Kidney (tissue), 14 donors: ENCODE results near the gene NBAS. TPM values are rescaled to one million over a fixed set of nuclear protein-coding genes. Genes with fewer than 3 reads are reported as not detected.
"Not testable (repeated sequence)": the region's sequence is repeated elsewhere in the genome, so short reads cannot be mapped to it uniquely, and the experiment has no call there.

Experiments used
- DNase-seq, 5 donors: peaks; one replicate each; pipeline ENCODE4 v3.0.0-alpha.2; 2013 to 2020
- FAIRE-seq: peaks from 2 replicates; lab custom pipeline; 2012; peaks lifted over from hg19 to GRCh38; lab: Jason Lieb, UNC
- H3K27ac ChIP-seq, 2 donors: one replicate each; pipeline ENCODE4 v1.7.0; 2013; ENCODE audit warnings: low read depth in 2 of 2, low read length in 2 of 2, inconsistent platforms in 1 of 2
- H3K27me3 ChIP-seq: one replicate; pipeline ENCODE4 v1.7.1; 2013; ENCODE audit warnings: low read length, inconsistent platforms; ENCODE audit not compliant: control insufficient read depth, insufficient read depth
- H3K36me3 ChIP-seq, 3 donors: one replicate each; pipeline versions ENCODE4 v1.7.0 to v1.7.1; 2013; ENCODE audit warnings: low read length in 3 of 3, control low read depth in 1 of 3, inconsistent platforms in 1 of 3; ENCODE audit not compliant: insufficient read depth in 3 of 3, control insufficient read depth in 2 of 3
- H3K4me1 ChIP-seq, 3 donors: one replicate each; pipeline versions ENCODE4 v1.7.0 to v1.7.1; 2013; ENCODE audit warnings: low read length in 3 of 3, inconsistent platforms in 1 of 3, low read depth in 1 of 3; ENCODE audit not compliant: control insufficient read depth in 2 of 3, insufficient read depth in 2 of 3
- H3K4me3 ChIP-seq, 3 donors: one replicate each; pipeline versions ENCODE4 v1.7.0 to v1.8.1; 2013; ENCODE audit warnings: low read length in 3 of 3, control low read depth in 1 of 3, inconsistent platforms in 1 of 3
- H3K9ac ChIP-seq, 3 donors: one replicate each; pipeline versions ENCODE4 v1.7.0 to v1.7.1; 2013; ENCODE audit warnings: low read length in 3 of 3, control low read depth in 1 of 3, inconsistent platforms in 1 of 3
- H3K9me3 ChIP-seq, 3 donors: one replicate each; pipeline versions ENCODE4 v1.7.0 to v1.7.1; 2013; ENCODE audit warnings: low read length in 3 of 3, control low read depth in 1 of 3, inconsistent platforms in 1 of 3; ENCODE audit not compliant: control insufficient read depth in 2 of 3, insufficient read depth in 1 of 3
- intact Hi-C: fragments of 100-400 bp; cut with DNase I; formaldehyde crosslinking; loops from one replicate; pipeline ENCODE4 v1.11.1; 2022
- polyA plus RNA-seq: library from polyadenylated mRNA; stranded (reverse); fragments of 350-450 nt; fragmentation: Illumina TruSeq; extraction: RNeasy Lipid Tissue Mini Kit (QIAGEN cat#74804); gene quantifications from one replicate; pipeline ENCODE4 v1.2.3, GENCODE V29; 2014; ENCODE audit warnings: low read depth, low replicate concordance; ENCODE audit not compliant: insufficient read depth
- total RNA-seq: library from RNA; stranded (reverse); fragmentation: NEBNext Ultra II Directional; extraction: Animal tissue kit (Norgen Biotek cat#: 25700); gene quantifications from one replicate; pipeline ENCODE4 v1.2.1, GENCODE V29; 2021
- TF ChIP-seq, protein P1 (sequence below): IDR thresholded peaks from 3 replicates; pipeline ENCODE4 v1.5.1; 2012; ENCODE audit warnings: mild to moderate bottlenecking, moderate library complexity, borderline replicate concordance; ENCODE audit not compliant: insufficient read depth; ENCODE audit errors: extremely low read depth
- donor health status: control.
- donor health status: control.
- donor health status: control.
- donor health status: control.
- donor health status: control.
- donor health status: DM: yes; HTN: yes; CAD: no.
- donor health status: Normal renal cell carcinoma (clear cell type).

NBAS gene
- total and polyA plus RNA-seq, 2 donors from 2014 or later = 40.8 to 44.2 TPM

DNA sequence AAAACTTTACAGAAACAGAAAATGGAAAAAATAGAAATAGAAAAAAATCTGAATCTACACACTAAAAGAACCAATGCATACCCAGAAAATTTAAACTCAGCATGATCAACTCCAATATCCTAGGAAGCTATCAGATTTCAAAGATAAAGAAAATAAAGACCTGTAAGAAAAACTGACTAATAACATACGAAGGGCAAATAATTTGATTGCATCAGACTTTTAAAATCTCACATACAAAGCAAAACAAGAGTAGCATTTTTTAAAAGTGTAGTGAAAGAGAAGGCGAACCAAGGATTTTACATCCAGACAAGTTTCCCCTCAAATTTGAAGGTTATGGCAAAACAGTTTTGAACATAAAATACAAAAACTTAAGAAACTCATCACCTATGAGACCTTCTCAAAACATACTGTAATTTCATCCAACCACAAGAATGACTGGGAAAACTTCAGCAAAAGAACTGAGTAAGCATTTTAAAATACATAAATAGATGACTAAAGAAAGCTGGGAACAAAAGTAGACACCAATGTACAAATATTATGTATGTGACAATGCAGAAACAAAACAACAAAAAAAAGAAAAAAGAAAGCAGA lies 54.8 kb downstream of the NBAS start:
- Histone ChIP-seq H3K27ac (no peak overlapping the region), H3K9ac (no peak overlapping the region), H3K27me3 (no peaks in the 10 kb centered on the region), H3K4me3 (no peak overlapping the region), H3K36me3 (peaks cover 5 to 14% (median 6%) of the 10 kb centered on the region in 3 donors), H3K4me1 (no peaks in the 10 kb centered on the region), H3K9me3 (no peaks in the 10 kb centered on the region)
- no peak for DNase-seq
- intact Hi-C loops = no loop called here
- FAIRE-seq = no peak
- TF ChIP-seq, protein P1, sequence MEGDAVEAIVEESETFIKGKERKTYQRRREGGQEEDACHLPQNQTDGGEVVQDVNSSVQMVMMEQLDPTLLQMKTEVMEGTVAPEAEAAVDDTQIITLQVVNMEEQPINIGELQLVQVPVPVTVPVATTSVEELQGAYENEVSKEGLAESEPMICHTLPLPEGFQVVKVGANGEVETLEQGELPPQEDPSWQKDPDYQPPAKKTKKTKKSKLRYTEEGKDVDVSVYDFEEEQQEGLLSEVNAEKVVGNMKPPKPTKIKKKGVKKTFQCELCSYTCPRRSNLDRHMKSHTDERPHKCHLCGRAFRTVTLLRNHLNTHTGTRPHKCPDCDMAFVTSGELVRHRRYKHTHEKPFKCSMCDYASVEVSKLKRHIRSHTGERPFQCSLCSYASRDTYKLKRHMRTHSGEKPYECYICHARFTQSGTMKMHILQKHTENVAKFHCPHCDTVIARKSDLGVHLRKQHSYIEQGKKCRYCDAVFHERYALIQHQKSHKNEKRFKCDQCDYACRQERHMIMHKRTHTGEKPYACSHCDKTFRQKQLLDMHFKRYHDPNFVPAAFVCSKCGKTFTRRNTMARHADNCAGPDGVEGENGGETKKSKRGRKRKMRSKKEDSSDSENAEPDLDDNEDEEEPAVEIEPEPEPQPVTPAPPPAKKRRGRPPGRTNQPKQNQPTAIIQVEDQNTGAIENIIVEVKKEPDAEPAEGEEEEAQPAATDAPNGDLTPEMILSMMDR = no peak

DNA sequence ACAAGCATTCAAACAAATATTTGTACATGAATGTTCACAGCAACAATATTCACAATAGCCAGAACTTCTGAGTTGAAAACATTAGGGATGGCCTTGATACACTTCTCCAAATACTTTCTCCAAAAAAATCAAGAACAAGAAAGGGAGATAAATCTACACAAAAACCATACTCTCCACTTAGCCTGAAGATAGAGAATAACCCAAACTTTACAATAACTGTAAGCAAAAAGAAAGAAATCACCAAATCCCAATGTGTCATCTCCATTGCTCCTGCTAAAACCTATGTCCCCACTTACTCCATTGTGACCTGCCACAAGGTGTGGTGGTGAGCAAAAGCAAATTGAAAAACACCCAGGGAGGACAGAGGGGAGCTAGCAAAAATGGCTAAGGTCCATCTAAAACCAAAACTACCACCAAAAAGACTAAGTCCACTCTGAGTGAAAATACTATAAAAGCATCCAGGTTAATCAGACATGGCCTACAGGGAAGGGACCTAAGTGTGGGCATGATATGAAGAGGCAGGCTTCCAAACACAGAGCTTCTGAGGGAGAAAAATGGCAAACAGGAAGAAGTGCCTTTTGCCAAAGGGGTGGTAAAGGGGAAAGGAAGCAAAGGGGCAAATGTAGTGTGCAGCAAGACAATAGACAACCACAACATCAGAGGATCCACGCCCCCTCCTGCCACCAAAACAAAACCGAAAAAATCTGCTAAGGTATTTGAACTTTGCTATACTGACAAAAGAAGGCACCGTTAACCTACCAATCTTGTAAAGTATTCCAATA lies 56.1 kb downstream of the NBAS start:
- Histone ChIP-seq H3K9me3 (no peaks in the 10 kb centered on the region), H3K9ac (no peak overlapping the region), H3K27me3 (no peaks in the 10 kb centered on the region), H3K4me1 (no peaks in the 10 kb centered on the region), H3K4me3 (no peak overlapping the region), H3K36me3 (peaks cover 4 to 9% (median 5%) of the 10 kb centered on the region in 3 donors), H3K27ac (no peak overlapping the region)
- DNase-seq (no peak), FAIRE-seq (no peak)
- TF ChIP-seq, protein P1 = no peak
- intact Hi-C loops = no loop called here

DNA sequence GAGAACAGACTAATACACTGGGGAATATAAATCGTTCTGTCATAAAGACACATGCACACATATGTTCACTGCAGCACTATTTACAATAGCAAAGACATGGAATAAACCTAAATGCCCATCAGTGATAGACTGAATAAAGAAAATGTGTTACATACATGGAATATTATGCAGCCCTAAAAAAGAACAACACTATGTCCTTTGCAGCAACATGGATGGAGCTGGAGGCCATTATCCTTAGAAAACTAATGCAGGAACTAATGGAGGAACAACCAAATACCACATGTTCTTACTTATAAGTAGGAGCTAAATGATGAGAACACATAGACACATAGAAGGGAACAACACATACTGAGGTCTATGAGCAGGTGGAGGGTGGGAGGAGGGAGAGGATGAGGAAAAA lies 61.9 kb downstream of the NBAS start:
- H3K27me3 ChIP-seq, H3K27ac ChIP-seq, H3K4me3 ChIP-seq, H3K36me3 ChIP-seq, DNase-seq, intact Hi-C loops, H3K9me3 ChIP-seq, H3K9ac ChIP-seq, H3K4me1 ChIP-seq, FAIRE-seq: not testable (repeated sequence)

DNA sequence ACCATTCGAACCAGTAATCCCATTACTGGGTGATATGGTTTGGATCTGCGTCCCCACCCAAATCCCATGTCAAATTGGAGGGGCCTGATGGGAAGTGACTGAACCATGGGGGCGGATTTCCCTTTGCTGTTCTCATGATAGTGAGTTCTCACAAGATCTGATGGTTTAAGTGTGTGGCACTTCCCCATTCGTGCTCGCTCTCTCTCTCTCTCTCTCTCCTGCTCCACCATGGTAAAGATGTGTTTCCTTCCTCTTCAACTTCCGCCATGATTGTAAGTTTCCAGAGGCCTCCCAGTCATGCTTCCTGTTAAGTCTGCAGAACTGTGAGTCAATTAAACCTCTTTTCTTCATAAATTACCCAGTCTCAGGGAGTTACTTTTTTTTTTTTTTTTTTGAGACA lies 62.6 kb downstream of the NBAS start:
- H3K36me3 ChIP-seq = peaks cover 0 to 8% (median 5%) of the 10 kb centered on the region in 3 donors
- H3K9ac ChIP-seq = no peak overlapping the region
- TF ChIP-seq, protein P1 = no peak
- intact Hi-C loops = no loop called here
- H3K9me3 ChIP-seq = peaks cover 0 to 2% (median 0%) of the 10 kb centered on the region in 3 donors
- H3K27ac ChIP-seq = no peak overlapping the region
- H3K27me3 ChIP-seq = no peaks in the 10 kb centered on the region
- DNase-seq (no peak), FAIRE-seq (no peak)
- H3K4me1 ChIP-seq = no peaks in the 10 kb centered on the region
- no peak overlapping the region for H3K4me3 ChIP-seq
